Astrocyte (in vitro differentiated cells and primary cell): Measurements from ENCODE around the gene ANKS3.

Source experiments
- CTCF ChIP-seq: IDR thresholded peaks from 2 replicates; pipeline ENCODE4 v1.5.1; 2011; ENCODE audit warnings: low read depth, mild to moderate bottlenecking, inconsistent platforms, low read length, moderate library complexity; ENCODE audit not compliant: insufficient read depth
- EZH2 ChIP-seq: IDR thresholded peaks from 2 replicates; pipeline ENCODE4 v1.6.1; 2012; ENCODE audit warnings: mild to moderate bottlenecking, low read length, inconsistent platforms; ENCODE audit not compliant: insufficient read depth

DNA sequence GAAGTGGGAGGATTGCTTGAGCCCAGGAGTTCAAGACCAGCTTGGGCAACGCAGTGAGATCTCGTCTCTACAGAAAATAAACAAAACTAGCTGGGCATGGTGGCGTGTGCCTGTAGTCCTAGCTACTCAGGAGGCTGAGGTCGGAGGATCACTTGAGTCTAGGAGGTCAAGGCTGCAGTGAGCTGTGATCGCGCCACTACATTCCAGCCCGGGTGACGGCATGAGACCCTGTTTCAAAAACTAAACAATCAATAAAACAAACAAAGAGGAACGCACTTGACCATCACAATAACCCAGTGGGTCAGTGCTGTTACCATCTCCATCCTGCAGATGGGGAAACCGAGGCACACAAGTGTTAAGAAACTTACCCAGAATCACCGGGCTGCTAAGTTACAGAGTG, 19.2 kb upstream of the ANKS3 start:
- TF ChIP-seq CTCF (no peak), EZH2 (no peak)
